HG03354 (cell line): ENCODE data around the gene NDST3.

Source experiments
- ATAC-seq: cut with Tn5 transposase; IDR thresholded peaks from one replicate; pipeline ENCODE4 v1.9.1; 2021; ENCODE audit warnings: mild to moderate bottlenecking; ENCODE audit not compliant: unreplicated experiment, poor library complexity, severe bottlenecking

NDST3 gene

DNA sequence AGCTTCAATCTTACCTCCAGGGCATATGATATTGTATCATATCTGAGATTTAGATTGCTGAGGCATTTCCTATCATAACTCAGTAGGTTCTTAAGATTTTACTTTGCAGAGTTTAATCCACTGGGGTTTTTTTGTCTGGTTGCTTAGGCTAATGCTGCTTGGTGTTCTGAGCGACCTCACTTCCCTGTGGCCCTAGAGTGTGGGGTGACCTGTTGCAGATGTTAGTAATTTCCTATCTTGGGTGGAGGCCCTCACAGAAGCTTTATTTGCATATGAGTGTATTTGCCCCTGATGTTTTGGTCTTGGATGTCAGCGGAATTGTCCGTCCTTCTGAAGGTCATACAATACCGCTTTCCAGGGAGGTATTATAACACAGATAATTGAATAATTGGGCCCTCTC, 137.1 kb downstream of the NDST3 start:
- ATAC-seq = no peak

DNA sequence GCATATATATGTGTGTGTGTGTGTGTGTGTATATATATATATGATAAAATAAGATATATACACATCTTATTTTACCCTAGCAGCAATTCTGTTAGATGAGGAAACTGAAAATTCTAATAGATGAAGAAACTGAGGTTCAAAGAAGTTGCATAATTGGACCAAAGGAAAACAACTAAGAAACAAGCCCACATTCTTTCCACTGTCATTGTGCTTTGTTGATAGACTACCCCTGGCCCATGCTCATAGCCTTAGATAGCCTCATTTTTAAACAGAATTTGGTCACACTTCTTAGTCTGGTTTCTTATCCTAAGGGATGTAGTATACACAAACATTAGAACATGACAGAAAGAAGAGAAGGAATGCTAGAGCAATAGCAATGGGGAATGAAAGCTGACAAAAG, 138.8 kb downstream of the NDST3 start:
- no peak for ATAC-seq

DNA sequence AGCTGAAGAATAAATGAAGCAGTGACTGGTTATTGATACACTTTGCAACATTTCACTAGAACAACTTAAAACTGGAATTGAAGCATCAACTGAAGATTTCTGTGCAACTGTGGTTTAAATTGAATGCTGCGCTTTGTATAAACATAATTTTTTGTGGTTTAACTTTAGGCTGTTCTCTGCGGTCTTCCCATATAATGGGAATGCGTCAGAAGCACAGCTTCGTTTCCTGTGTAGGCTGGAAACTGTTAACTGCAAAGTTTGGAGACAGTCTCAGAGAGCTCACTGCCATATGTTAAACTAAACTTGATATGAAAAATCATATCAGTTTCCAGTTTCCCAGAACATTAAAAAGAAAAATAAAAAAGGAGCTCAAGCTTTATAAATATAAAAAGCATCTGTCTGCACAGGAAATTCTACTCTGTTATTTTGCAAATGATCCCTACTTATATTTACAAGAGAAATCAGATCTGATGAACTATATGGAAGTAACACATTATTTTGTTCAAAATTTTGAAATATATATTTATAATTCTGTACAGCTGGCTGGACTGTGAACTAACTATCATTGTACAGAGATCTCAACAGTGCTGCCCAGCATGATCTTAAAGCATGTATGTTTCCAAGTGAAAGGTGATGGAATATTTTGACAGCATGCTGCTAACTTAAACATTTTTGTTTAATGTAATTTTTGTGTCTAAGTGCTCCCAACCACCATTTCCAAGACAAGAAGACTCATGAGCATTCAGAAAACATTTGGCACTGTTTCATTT, 139.9 kb downstream of the NDST3 start:
- no peak for ATAC-seq

DNA sequence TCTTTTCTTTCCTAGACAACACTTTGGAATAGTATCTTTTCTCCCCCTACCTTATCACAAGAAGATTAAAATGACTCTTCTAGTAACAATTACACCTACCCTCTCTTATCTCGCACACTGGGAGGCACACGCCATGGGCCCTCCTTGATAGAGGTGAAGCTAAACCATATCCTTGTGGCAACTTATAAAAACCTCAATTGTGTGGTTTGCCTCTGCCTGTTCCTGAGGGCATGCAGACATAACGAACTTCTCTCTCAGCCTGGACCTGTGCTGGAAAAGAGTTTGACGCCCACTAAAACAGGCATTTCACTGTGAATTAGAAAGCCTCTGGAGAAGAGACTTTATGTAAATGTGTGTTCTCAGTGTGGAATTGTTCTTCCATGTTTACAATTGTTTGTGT, 141.2 kb downstream of the NDST3 start:
- no peak for ATAC-seq

GRCh38 chr4:118177126-118177525, 142.8 kb downstream of the NDST3 start:
- no peak for ATAC-seq

- ATAC-seq = no peak
These were observed 146.5 kb downstream of the NDST3 start for GRCh38 chr4:118180776-118181175.

DNA sequence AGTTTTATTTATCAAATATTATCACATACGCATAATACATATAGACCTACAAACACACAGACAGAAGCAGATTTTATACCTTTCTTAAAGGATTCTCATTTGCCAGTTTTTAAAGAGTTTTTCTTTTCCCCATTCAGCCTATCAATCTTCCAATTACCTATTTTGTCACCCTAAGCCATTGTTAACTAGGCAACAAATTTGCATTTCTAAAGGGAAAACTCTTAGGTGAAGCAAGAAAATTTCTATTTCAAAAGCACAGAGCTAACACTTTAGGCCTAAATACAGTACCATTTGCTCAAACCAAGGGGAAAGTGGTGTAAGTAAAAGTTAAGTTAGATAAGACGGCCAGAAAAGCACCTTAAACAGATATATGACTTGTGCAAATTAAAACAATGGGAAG, 156.6 kb downstream of the NDST3 start:
- no peak for ATAC-seq

- no peak for ATAC-seq
These were observed 159.1 kb downstream of the NDST3 start for GRCh38 chr4:118193421-118193820.

DNA sequence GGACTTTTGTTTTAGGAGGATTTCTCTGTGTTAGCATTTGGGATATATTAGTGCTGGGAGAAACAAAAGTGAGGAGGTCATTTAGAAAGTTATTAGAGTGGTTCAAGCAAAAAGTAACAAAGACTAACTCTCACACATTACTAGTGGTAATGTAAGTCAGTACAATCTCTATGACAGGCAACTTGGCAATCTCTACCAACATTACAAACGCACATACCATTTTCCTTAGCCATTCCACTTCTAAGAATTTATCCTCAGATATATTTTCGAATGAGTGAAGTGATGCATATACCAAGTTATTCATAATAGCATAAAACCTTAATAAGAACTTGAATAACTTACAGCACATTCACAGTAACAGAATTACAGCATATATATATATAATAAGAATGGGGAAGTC, 172.3 kb downstream of the NDST3 start:
- ATAC-seq = no peak

GRCh38 chr4:118213101-118213500, 178.8 kb downstream of the NDST3 start:
- ATAC-seq = no peak

DNA sequence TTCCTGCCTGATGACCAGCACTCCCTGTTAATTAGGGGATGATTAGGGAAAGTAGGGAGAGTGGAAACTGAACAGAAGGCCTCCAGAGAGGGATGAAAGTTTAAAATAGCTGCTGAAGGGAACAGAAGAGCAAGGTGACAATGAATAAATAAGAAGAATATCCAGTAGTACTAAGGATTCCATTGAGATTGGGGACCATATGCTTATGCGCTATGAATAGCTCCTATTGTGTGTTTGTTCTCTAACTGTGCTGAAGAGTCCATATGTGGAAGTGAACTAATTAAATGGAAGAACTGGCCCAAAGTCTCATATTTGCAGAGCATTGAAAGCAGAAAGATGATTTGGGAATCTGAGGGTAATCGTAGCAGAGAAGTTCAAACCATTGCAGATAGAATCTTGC, 181.5 kb downstream of the NDST3 start:
- ATAC-seq = no peak

DNA sequence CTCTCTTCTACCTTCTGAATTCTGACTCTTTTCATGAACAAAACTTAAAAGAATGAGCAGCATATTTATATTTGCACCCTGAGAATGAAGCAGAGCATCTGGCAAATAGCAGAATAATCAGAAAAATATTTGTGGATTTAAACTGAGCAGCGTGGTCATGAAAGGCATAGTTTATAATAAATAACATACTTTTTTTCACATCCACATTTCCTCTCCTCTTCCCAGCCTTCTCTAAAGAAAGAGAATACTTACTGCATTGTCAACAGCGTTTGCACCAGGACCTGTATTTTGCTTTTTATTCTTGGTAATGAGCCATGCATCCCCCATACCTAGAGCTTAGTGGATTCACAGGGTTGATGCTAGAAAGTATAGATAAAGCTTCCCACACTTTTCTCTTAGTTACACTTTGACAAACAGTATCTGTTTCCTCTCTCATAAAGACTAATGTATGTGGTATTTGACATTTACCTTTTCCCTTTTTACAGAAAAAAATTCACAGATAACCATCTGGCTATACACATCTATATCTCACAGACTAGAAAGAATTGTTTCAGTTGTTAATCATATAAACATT, 187.0 kb downstream of the NDST3 start:
- ATAC-seq = no peak

- ATAC-seq = peak; percentile 70
These were observed 190.1 kb downstream of the NDST3 start for GRCh38 chr4:118224243-118224829.

DNA sequence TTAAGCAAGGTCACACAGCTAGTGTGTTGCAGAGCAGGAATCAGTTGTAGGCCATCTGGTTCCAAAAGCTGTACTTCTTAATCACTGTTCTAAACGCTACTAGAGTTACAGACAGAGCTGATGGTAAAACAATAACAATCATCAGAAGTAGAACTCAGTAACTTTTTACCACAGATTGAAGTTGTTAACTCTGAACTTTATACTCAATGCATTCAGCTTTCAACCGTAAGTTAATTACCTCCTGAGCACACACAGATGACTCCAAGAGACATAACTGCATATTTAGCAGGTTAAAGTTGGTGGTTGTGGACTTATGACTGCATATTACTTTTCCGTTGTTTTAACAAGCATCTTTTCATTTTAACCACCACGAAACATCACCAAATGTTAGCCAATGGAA, 191.2 kb downstream of the NDST3 start:
- ATAC-seq = no peak

DNA sequence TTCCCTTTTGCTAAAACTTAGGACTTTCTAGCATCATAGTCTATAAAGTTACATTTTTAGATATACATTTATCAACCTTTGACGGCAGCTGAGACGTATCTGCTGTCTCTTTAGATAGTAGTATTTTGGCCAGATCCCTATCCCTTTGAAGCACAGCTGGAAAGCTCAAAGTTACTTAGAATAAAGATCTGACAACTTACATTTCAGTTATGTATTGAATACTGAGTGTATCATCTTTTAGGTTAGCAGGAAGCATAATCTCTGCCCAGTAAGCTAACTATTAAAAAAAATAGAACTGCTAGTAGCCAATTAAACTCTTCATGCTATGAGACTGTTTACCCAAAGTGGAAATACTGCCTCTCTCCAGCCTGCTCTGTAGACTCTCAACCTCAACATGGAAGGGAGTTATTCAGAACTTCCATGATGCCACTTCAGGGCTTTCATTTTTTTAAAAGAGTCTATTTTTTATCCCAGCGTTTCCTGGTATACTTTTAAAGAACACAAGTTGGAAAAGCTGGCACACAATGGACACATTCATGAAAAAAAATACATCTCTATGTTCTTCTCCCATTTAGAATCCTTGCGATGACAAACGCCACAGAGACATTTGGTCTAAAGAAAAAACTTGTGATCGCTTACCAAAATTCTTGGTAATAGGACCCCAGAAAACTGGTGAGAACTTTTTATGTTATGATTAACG, 192.2 kb downstream of the NDST3 start:
- no peak for ATAC-seq

DNA sequence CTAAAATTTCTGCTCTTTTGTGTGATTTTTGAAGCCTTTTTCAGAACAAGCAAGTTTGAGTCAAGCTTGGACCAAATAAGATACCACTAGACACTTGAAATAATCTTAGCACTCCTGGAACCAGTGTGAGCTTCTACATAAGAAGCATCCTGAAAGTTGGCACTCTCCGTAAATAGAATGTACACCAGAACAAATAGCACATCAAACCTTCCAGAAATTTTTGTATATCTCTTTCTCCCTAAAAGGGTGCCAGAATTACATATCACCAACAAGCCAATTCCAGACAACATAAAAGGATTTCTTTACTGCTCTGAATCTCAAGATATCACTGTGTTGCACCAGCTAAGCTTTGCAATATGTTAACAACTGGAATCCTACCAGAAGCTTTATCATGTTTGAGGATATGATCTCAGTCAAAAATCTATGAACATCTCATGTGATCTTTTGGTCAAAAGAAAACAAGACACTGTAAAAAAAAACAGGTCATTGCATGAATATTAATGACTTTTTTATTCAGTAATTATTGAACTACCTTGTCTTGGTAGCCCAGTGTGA, 201.4 kb downstream of the NDST3 start:
- ATAC-seq = no peak

GRCh38 chr4:118237531-118237930, 203.2 kb downstream of the NDST3 start:
- no peak for ATAC-seq

DNA sequence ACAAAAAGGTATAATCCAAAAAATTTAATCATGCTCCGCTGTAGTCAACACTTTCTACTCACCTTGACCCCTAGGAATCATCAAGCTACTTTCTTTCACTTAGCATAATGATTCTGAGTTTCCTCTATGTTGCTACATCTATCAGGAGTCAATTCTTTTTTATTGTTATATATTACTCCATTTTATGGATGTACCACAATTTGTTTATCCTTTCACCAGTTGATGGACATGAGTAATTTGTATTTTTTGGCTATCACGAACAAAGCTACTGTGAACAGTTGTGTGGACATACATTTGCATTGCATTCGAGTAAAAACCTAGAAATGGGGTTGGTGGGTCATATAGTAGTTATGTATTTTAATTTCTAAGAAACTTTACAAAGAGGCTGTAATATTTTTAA, 215.6 kb downstream of the NDST3 start:
- ATAC-seq = no peak

GRCh38 chr4:118254368-118254767, 220.1 kb downstream of the NDST3 start:
- ATAC-seq = no peak

DNA sequence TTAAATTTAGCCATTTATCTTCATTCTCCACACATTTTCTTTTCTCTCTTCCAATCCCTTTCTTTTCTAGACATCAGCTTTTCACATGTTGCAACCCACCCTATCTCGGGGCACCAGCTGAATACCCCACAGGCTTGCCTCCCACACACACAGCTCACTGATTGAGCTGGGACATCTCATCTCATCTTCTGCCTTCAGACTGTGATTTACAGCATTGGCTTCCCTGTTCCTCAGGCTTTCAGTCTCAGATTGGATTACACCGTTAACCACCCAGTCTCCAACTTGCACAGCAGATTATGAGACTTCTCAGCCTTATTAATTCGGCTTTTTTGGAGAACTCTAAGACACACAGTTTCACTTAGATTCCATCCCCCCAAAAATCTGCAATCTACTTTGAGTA, 224.8 kb downstream of the NDST3 start:
- no peak for ATAC-seq
